Activated effector memory CD4-positive, alpha-beta T cell treated with anti-CD3 and anti-CD28 coated beads, Interleukin-2, amount 50 U/mL, for 16 hours (primary cell): ENCODE data around the gene LRRC45.

Experiments used
- DNase-seq: peaks from one replicate; pipeline ENCODE4 v3.0.0-alpha.2; 2020

Gene LRRC45

DNA sequence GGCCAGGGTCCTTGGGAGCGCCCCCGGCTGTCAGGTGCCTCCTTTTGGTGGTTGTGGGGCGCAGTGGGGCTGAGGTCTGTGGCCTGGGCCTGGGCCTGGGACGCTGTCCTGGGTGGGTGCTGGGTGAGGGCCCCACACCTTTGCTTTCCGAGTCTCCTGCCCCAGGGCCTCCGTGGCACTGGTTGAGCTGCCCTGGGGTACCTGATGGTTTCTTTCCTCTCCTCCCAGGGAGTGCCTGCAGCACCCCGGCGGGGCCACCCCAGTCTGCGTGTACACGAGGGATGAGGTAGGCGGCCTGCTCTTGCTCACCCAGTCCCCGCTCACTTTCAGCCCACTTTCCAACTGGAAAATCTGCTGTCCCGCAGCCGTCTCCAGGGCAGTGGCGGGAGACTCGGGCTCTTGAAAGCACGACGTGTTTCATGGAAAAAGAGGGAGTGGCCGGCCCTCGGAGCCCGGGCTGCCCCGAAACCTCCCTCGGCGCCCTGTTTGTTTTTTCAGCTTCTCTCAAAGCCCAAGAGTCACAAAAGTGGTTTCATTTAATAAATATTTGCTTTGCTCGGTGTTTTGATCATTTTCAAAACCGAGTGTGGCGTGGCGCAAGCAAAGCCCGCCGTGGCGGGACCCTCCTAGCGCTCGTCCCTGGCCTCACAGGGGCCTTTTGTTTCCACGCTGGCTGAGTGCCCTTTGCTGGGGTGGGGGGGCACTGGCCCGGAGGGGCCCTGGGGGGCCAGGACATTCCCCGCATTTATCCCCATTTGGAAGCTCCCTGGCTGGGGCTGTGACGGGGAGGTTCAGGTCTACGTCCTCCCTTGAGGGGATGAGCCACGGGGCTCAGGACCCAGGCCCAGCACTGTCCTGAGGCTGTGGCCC lies 28.3 kb upstream of the LRRC45 start:
- no peak for DNase-seq

DNA sequence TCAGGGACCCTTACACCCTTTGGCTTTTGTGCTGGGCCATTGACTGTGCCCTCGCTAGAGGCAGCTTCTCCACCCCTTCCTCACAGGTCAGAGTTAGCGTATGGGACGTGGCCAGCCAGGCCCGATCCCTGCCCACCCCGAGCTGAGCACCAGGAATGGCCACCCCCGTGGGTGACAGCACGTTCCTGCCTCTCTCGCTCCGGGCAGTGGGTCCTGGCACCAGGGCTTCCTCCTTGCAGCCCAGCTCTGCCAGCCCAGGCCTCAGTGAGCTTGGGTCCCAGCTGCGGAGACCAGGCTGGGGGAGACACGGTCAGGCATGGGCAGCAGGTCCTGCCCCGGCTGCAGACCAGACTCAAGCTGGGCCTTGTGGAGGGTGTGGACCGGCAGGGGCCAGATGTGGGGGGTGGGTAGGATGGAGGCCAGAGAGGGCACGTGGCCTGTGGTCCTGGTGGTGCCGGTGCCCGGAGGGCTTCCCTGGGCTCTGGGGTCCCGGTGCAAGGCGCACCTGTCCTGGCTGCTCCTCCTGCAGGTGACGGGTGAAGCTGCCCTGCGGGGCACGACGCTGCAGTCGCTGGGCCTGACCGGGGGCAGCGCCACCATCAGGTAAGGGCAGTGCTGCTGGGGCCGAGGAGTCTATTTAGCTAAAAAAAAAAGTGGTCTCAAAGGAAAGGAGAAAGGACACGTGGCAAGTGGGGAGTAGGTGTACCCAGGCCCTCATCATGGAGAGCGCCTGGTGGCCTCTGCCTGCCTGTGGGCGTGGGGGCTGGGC lies 27.5 kb upstream of the LRRC45 start:
- DNase-seq: no peak

DNA sequence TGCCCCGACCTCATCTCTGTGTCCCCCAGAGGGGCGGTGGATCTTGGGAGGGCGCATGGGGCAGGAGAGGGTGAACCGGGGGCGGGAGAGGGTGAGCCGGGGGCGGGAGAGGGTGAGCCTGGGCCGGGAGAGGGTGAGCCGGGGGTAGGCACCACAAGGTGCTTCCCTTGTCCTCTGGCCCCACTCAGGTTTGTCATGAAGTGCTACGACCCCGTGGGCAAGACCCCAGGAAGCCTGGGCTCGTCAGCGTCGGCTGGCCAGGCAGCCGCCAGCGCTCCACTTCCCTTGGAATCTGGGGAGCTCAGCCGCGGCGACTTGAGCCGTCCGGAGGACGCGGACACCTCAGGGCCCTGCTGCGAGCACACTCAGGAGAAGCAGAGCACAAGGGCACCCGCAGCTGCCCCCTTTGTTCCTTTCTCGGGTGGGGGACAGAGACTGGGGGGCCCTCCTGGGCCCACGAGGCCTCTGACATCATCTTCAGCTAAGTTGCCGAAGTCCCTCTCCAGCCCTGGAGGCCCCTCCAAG lies 26.8 kb upstream of the LRRC45 start:
- DNase-seq: no peak

- DNase-seq: no peak
Measured at GRCh38 chr17:81996757-81997441, 26.2 kb upstream of the LRRC45 start.

- DNase-seq: no peak
Measured at GRCh38 chr17:81998212-81998611, 24.9 kb upstream of the LRRC45 start.

DNA sequence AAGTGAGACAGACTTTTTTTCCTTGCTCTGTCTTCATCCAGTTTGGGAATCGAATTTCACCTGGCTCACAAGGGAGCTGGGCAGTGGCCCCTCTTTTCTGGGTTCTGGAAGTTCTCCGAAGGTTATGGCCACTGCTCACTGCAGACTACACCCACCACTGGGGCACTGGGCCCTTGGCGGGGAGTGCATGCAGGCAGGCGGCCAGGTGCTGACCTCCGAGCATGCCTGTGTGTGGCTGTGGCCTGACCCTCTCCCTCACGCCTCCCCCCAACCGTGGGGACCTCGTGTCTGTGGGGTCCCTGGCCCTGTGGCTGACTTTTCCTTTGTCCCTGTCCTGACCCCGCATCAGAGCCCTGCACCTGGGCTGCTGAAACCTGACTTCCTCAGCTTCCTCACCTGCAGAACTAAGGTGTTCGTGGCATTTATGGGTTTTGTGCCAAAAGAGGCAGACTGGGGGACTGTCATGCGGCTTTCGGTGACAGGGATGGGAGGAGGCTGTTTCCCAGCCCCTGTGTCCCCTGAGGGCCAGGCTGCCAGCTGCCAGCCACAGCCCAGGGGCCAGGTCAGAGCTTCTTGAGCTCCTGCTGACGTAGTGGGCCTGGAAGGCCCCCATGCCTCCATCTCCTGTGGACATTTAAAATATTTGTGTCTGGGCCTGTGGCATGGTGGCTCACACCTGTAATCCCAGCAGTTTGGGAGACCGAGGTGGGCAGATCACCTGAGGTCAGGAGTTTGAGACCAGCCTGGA lies 24.2 kb upstream of the LRRC45 start:
- DNase-seq: no peak

- no peak for DNase-seq
Measured at GRCh38 chr17:81999587-81999975, 23.5 kb upstream of the LRRC45 start.

GRCh38 chr17:81999976-82000802 lies 22.9 kb upstream of the LRRC45 start:
- DNase-seq: no peak

DNA sequence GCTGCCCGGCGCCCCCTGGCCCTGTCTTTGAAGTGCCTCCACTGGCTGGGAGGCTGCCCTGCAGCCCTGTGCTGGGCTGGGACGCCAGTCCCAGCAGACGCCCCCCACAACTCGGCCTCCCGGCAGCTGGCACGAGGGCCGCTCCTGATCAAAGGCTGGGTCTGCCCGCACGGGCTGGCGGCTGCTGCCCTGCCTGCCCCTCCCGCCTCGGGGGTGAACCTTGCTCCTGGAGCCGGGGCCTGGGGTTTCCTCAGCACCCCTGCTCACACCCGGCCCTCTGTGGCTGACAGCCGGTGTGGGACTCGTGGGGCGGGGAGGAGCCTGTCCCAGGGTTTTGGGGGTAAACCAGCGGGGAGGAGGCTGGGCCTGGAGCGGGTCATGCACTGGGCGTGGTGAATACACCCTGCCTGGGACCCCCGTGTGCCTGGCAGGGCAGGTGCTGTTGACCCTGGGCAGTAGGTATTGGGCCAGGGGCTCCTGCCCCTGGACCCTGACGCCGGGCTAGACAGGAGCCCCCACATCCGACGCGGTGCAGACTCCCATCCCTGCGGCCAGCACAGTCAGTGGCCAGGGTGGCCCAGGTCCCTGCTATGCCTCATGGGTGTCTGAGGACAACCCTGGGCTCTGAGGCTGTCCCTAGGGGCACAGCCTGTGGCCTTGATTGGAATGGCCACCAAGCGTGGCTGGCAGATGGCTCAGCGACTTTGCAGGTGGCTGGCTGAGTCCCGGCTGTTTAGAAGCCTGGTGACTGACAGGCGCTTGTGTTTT lies 22.1 kb upstream of the LRRC45 start:
- no peak for DNase-seq

DNA sequence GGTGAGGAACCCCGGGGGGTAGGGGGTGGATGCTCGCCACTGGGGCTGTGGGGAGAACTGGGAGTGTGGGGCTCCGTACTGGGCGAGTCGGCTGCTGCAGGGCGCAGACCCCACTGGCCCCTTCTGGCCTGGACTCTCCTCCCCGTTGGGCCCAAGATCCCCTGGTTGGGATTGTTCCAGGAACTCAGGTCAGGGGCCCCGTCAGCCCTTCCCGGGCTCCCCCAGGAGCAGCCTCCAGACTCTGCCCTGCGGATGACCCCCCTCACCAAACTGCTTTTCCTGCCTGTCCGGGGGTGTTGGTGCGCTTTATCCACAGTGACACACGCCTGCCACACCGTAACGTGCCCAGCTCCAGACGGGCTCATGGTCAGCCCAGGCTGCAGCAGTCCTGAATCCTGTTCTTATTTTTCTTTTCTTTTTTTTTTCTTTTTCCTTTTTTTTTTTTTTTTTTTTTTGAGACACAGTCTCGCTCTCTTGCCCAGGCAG lies 21.5 kb upstream of the LRRC45 start:
- DNase-seq: no peak

DNA sequence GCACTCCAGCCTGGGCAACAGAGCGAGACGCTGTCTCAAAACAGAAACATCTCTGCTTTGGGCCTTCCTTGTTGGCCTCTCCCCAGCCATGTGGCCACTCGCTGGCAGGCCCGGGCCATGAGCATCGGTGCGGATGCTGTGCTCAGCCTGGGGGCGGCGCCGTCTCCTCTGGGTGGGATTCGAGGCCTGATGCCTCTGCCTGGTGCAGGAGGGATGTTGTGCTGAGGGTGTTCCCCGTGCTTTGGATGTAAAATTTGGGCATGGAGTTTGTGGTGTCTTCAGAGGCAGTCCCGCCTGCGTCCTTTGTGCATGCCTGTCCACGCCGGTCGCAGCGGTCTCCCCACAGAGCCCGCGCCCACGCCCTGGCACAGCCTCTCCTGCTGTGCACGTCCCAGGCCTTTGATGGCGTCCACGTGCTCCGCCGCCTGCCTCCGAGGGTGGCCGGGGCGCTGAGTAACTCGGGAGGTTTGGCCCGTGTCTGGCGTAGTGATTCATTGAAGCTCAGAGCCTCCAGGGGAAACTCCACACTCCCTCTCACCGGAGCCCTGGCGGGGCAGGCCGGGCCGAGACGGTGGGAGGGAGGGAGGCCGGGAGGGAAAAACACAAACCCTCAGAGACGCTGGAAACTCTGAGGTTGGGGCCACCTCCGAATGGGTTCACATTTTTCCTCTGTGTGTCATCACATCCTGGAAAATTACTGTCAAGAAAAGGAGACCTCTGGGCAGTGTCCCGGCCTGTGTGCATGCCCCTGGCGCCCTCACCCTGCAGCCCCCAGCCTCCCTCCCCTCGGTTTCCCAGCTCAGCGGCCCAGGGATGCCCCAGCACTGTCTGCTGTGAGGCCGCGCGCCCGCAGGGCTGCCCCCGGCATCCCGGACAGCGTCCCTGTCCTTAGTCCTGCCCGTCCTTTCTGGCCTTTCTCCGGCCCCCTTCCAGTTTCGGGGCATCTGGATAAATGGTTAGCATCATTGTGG lies 19.4 kb upstream of the LRRC45 start:
- DNase-seq: peak; percentile 81

DNA sequence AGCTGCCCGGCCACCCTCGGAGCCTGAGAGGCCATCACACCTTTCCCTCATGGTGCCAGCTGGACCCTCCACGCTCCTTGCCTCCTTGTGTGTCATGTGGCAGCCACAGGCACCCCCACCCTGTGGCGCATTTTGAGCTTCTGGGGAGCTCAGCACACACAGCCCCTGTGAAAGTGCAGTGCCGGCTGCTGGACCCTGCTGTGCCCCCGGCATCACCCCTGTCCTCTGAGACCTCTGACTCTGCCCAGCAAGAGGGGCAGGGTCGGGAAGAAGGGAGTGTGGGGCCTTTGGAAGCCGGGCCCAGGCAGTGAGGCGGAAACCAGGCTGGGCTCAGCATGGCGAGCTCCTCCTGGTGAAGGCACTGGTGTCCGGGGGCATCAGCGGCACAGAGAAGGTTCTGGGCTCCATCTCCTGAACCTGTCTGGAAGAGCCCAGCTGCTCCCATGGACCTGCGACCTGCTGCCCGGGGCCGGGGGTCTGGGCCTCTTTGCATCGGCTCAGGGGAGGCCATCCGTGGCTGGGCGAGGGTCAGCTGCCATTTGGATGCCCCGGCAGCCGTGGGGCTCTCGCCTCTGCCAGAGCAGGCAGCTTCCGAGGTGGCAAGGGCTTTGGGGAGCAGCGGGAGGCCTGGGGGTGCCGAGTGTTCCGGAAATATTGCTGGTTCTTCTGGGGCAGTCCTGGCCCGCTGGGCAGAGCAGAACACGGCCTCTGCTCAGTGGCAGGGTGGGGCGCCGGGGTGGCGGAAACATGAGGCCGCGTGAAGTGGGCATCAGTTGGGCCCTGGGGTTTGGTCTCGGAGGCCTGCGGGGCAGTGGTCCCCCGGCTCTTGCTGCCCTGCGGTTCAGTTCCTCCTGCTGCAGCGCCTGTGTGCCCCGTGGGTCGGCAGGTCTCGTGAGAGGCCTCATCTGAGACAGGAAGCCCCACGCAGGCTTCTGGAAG lies 18.3 kb upstream of the LRRC45 start:
- no peak for DNase-seq

- DNase-seq: no peak
Measured at GRCh38 chr17:82005701-82006348, 17.3 kb upstream of the LRRC45 start.

- no peak for DNase-seq
Measured at GRCh38 chr17:82006468-82007227, 16.5 kb upstream of the LRRC45 start.

DNA sequence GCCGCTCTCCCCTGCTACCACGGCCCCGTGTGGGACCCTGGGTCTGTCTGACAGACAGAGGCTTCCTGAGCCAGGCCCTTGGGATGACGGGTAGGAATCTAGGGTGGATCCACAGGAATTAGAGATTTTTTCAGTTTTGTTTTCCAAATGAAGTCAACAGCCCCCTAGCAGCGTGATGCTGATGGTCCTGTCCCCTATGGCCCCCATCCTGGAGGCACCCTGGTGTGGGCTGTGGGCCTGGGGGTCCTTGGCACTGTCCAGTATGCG lies 15.9 kb upstream of the LRRC45 start:
- no peak for DNase-seq

GRCh38 chr17:82007495-82008257 lies 15.4 kb upstream of the LRRC45 start:
- no peak for DNase-seq
